SK-N-SH treated with all-trans-retinoic acid at 6 μM for 48 hours (cell line): ENCODE results near the gene SLC25A20.

Experiments used
- ATAC-seq: fragments of 200-7000 bp; cut with Tn5 transposase; 3 replicates; pipeline ENCODE4 v1.9.1; 2020; ENCODE audit warnings: mild to moderate bottlenecking, moderate library complexity
- ARNTL ChIP-seq: fragments of 450-650 bp; formaldehyde crosslinking; IDR thresholded peaks from 2 replicates; pipeline ENCODE4 v1.5.0; 2020; ENCODE audit warnings: low read depth, mild to moderate bottlenecking, moderate library complexity, borderline replicate concordance
- BACH2 ChIP-seq: fragments of 250-450 bp; sonication (Bioruptor Pico); IDR thresholded peaks from 2 replicates; pipeline ENCODE4 v1.9.0; 2021; ENCODE audit warnings: mild to moderate bottlenecking, borderline replicate concordance
- CSDC2 ChIP-seq: fragments of 250-450 bp; sonication (Bioruptor Pico); IDR thresholded peaks from 2 replicates; pipeline ENCODE4 v1.5.0; 2020; ENCODE audit warnings: mild to moderate bottlenecking, moderate library complexity
- GLIS3 ChIP-seq: fragments of 250-450 bp; sonication (Bioruptor Pico); IDR thresholded peaks from 2 replicates; pipeline ENCODE4 v1.5.0; 2020; ENCODE audit warnings: mild to moderate bottlenecking, moderate library complexity
- ISL1 ChIP-seq: fragments of 250-450 bp; sonication (Bioruptor Pico); IDR thresholded peaks from 2 replicates; pipeline ENCODE4 v2.1.2; 2022; ENCODE audit warnings: mild to moderate bottlenecking, moderate library complexity
- OSR1 ChIP-seq: fragments of 250-450 bp; sonication (Bioruptor Pico); IDR thresholded peaks from 2 replicates; pipeline ENCODE4 v1.8.0; 2022; ENCODE audit warnings: moderate library complexity, mild to moderate bottlenecking, inconsistent platforms
- PPARA ChIP-seq: fragments of 250-450 bp; sonication (Bioruptor Pico); IDR thresholded peaks from 2 replicates; pipeline ENCODE4 v1.5.0; 2020; ENCODE audit warnings: mild to moderate bottlenecking, borderline replicate concordance
- RARB ChIP-seq: fragments of 250-450 bp; sonication (Bioruptor Pico); IDR thresholded peaks from 2 replicates; pipeline ENCODE4 v1.8.0; 2021; ENCODE audit warnings: mild to moderate bottlenecking, moderate library complexity
- TCF4 ChIP-seq: fragments of 250-450 bp; sonication (Bioruptor Pico); IDR thresholded peaks from 2 replicates; pipeline ENCODE4 v1.8.0; 2021; ENCODE audit warnings: mild to moderate bottlenecking, moderate library complexity, borderline replicate concordance
- TOX ChIP-seq: fragments of 250-450 bp; sonication (Bioruptor Pico); IDR thresholded peaks from 2 replicates; pipeline ENCODE4 v1.8.0; 2021; ENCODE audit warnings: mild to moderate bottlenecking, moderate library complexity, borderline replicate concordance
- ZC3H10 ChIP-seq: fragments of 250-450 bp; sonication (Bioruptor Pico); IDR thresholded peaks from 2 replicates; pipeline ENCODE4 v1.5.1; 2021; ENCODE audit warnings: mild to moderate bottlenecking, moderate library complexity
- ZFP3 ChIP-seq: fragments of 250-450 bp; sonication (Bioruptor Pico); IDR thresholded peaks from 2 replicates; pipeline ENCODE4 v1.5.0; 2020; ENCODE audit warnings: mild to moderate bottlenecking, moderate library complexity
- ZFP30 ChIP-seq: fragments of 450-650 bp; formaldehyde crosslinking; IDR thresholded peaks from 2 replicates; pipeline ENCODE4 v1.5.0; 2022; ENCODE audit warnings: mild to moderate bottlenecking, moderate library complexity
- ZNF565 ChIP-seq: fragments of 450-650 bp; formaldehyde crosslinking; conservative IDR thresholded peaks from 2 replicates; pipeline ENCODE4 v1.5.0; 2020; ENCODE audit warnings: low read depth, mild to moderate bottlenecking, moderate library complexity
- ZNF70 ChIP-seq: fragments of 450-650 bp; formaldehyde crosslinking; IDR thresholded peaks from 2 replicates; pipeline ENCODE4 v1.5.0; 2020; ENCODE audit warnings: mild to moderate bottlenecking, moderate library complexity
- ZNF8 ChIP-seq: fragments of 450-650 bp; formaldehyde crosslinking; IDR thresholded peaks from 2 replicates; pipeline ENCODE4 v1.5.0; 2020; ENCODE audit warnings: mild to moderate bottlenecking, moderate library complexity
- TF ChIP-seq, protein P1 (sequence below): fragments of 250-450 bp; sonication (Bioruptor Pico); IDR thresholded peaks from 2 replicates; pipeline ENCODE4 v1.5.0; 2020; ENCODE audit warnings: mild to moderate bottlenecking, moderate library complexity
- TF ChIP-seq, protein P2 (sequence below): fragments of 250-450 bp; sonication (Bioruptor Pico); IDR thresholded peaks from 2 replicates; pipeline ENCODE4 v1.8.0; 2020; ENCODE audit warnings: mild to moderate bottlenecking, moderate library complexity, borderline replicate concordance
- TF ChIP-seq, protein P3 (sequence below): fragments of 250-450 bp; sonication (Bioruptor Pico); IDR thresholded peaks from 2 replicates; pipeline ENCODE4 v1.5.1; 2020; ENCODE audit warnings: low read depth, mild to moderate bottlenecking, moderate library complexity
- TF ChIP-seq, protein P4 (sequence below): fragments of 250-450 bp; sonication (Bioruptor Pico); IDR thresholded peaks from 2 replicates; pipeline ENCODE4 v1.5.1; 2021; ENCODE audit warnings: mild to moderate bottlenecking, moderate library complexity
- TF ChIP-seq, protein P5 (sequence below): fragments of 250-450 bp; sonication (Bioruptor Pico); IDR thresholded peaks from 2 replicates; pipeline ENCODE4 v1.8.0; 2021; ENCODE audit warnings: low read depth, mild to moderate bottlenecking, moderate library complexity, borderline replicate concordance

SLC25A20 gene

DNA sequence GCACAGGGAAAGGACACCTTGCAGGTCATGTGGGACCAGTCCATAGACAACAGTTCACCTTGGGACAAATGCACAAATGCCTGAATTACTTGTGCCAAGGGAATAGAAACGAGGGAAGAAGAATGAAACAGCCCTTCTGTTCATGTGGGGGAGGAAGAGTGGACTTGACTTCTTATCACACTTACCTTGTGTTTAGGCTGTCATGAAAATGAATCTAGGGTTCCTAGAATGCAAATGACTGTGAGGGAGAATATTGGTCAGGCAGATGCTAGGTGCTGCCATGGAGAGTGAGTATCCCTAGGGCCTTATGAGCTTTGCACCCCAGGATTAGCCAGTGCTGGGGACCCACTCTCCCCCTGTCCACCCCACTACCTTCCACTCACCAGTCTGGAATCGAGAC, 40.0 kb downstream of the SLC25A20 start:
- no peak for TF ChIP-seq GLIS3 (CRISPR knock-in tag)
- TF ChIP-seq, protein P1, sequence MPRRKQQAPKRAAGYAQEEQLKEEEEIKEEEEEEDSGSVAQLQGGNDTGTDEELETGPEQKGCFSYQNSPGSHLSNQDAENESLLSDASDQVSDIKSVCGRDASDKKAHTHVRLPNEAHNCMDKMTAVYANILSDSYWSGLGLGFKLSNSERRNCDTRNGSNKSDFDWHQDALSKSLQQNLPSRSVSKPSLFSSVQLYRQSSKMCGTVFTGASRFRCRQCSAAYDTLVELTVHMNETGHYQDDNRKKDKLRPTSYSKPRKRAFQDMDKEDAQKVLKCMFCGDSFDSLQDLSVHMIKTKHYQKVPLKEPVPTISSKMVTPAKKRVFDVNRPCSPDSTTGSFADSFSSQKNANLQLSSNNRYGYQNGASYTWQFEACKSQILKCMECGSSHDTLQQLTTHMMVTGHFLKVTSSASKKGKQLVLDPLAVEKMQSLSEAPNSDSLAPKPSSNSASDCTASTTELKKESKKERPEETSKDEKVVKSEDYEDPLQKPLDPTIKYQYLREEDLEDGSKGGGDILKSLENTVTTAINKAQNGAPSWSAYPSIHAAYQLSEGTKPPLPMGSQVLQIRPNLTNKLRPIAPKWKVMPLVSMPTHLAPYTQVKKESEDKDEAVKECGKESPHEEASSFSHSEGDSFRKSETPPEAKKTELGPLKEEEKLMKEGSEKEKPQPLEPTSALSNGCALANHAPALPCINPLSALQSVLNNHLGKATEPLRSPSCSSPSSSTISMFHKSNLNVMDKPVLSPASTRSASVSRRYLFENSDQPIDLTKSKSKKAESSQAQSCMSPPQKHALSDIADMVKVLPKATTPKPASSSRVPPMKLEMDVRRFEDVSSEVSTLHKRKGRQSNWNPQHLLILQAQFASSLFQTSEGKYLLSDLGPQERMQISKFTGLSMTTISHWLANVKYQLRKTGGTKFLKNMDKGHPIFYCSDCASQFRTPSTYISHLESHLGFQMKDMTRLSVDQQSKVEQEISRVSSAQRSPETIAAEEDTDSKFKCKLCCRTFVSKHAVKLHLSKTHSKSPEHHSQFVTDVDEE (CRISPR knock-in tag) = no peak
- TF ChIP-seq, protein P2, sequence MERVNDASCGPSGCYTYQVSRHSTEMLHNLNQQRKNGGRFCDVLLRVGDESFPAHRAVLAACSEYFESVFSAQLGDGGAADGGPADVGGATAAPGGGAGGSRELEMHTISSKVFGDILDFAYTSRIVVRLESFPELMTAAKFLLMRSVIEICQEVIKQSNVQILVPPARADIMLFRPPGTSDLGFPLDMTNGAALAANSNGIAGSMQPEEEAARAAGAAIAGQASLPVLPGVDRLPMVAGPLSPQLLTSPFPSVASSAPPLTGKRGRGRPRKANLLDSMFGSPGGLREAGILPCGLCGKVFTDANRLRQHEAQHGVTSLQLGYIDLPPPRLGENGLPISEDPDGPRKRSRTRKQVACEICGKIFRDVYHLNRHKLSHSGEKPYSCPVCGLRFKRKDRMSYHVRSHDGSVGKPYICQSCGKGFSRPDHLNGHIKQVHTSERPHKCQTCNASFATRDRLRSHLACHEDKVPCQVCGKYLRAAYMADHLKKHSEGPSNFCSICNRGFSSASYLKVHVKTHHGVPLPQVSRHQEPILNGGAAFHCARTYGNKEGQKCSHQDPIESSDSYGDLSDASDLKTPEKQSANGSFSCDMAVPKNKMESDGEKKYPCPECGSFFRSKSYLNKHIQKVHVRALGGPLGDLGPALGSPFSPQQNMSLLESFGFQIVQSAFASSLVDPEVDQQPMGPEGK (CRISPR knock-in tag) = no peak
- ATAC-seq = no peak

DNA sequence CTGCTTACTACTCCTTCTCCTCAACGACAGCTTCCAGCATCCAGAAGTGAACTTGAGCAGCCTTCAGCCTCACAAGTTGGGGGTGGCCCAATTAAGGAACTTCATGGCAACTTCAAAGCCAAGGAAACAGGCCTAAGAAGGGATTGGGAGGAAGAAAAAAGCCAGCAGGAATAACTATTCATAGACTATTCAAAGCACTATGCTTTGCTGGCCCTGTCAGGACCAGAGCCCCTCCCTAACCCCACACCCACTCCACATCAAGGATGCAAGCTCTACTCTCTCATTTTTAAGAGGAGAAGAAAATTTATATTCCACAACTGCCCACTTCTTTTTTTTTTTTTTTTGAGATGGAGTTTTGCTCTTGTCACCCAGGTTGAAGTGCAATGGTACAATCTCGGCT, 41.0 kb downstream of the SLC25A20 start:
- ATAC-seq = no peak

DNA sequence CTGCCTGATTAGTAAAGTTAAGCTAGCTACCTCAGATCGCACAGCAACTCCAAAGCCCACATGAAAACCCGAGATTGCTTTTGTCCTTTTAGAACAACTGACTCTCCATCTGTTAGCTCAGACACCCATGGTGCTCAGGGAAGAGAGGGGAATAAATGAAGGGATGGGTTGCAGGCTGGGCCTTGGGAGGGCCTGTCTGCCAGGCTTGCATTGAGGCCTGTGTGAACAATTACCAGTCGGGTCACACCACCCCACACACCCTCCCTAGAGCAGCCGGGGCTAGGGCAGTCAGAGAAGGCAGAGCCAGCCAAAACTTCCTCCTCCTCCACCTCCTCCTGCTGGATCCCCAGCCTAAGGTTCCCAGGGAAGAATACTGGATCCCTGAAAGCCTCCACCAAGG, 42.2 kb downstream of the SLC25A20 start:
- ATAC-seq = no peak
- TF ChIP-seq TOX (CRISPR knock-in tag) = no peak
- TF ChIP-seq BACH2 (CRISPR knock-in tag) = no peak
- TF ChIP-seq PPARA (CRISPR knock-in tag) = no peak
- TF ChIP-seq GLIS3 (CRISPR knock-in tag) = no peak
- no peak for TF ChIP-seq TCF4 (CRISPR knock-in tag)
- no peak for TF ChIP-seq CSDC2 (CRISPR knock-in tag)
- no peak for TF ChIP-seq ARNTL
- no peak for TF ChIP-seq ZFP3
- TF ChIP-seq, protein P2 (CRISPR knock-in tag) = no peak
- TF ChIP-seq, protein P1 (CRISPR knock-in tag) = no peak
- no peak for TF ChIP-seq ZNF8 (CRISPR knock-in tag)

More for the DNA sequence above, 41.0 kb downstream of the SLC25A20 start:
- TF ChIP-seq BACH2 (CRISPR knock-in tag) = no peak
- no peak for TF ChIP-seq TCF4 (CRISPR knock-in tag)
- no peak for TF ChIP-seq RARB (CRISPR knock-in tag)
- TF ChIP-seq, protein P3, sequence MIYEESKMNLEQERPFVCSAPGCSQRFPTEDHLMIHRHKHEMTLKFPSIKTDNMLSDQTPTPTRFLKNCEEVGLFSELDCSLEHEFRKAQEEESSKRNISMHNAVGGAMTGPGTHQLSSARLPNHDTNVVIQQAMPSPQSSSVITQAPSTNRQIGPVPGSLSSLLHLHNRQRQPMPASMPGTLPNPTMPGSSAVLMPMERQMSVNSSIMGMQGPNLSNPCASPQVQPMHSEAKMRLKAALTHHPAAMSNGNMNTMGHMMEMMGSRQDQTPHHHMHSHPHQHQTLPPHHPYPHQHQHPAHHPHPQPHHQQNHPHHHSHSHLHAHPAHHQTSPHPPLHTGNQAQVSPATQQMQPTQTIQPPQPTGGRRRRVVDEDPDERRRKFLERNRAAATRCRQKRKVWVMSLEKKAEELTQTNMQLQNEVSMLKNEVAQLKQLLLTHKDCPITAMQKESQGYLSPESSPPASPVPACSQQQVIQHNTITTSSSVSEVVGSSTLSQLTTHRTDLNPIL (CRISPR knock-in tag) = no peak
- no peak for TF ChIP-seq ISL1
- TF ChIP-seq OSR1 (CRISPR knock-in tag) = no peak
- TF ChIP-seq, protein P2 (CRISPR knock-in tag) = no peak
- TF ChIP-seq ZNF565 = no peak
- TF ChIP-seq ZFP3 = no peak
- no peak for TF ChIP-seq CSDC2 (CRISPR knock-in tag)
- no peak for TF ChIP-seq ZNF70
- no peak for TF ChIP-seq ZC3H10 (CRISPR knock-in tag)
- TF ChIP-seq, protein P4, sequence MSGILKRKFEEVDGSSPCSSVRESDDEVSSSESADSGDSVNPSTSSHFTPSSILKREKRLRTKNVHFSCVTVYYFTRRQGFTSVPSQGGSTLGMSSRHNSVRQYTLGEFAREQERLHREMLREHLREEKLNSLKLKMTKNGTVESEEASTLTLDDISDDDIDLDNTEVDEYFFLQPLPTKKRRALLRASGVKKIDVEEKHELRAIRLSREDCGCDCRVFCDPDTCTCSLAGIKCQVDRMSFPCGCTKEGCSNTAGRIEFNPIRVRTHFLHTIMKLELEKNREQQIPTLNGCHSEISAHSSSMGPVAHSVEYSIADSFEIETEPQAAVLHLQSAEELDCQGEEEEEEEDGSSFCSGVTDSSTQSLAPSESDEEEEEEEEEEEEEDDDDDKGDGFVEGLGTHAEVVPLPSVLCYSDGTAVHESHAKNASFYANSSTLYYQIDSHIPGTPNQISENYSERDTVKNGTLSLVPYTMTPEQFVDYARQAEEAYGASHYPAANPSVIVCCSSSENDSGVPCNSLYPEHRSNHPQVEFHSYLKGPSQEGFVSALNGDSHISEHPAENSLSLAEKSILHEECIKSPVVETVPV (CRISPR knock-in tag) = no peak
- TF ChIP-seq, protein P5, sequence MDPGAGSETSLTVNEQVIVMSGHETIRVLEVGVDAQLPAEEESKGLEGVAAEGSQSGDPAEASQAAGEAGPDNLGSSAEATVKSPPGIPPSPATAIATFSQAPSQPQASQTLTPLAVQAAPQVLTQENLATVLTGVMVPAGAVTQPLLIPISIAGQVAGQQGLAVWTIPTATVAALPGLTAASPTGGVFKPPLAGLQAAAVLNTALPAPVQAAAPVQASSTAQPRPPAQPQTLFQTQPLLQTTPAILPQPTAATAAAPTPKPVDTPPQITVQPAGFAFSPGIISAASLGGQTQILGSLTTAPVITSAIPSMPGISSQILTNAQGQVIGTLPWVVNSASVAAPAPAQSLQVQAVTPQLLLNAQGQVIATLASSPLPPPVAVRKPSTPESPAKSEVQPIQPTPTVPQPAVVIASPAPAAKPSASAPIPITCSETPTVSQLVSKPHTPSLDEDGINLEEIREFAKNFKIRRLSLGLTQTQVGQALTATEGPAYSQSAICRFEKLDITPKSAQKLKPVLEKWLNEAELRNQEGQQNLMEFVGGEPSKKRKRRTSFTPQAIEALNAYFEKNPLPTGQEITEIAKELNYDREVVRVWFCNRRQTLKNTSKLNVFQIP (CRISPR knock-in tag) = no peak
- TF ChIP-seq PPARA (CRISPR knock-in tag) = no peak
- no peak for TF ChIP-seq ZFP30 (CRISPR knock-in tag)
- TF ChIP-seq ARNTL = no peak
- TF ChIP-seq ZNF8 (CRISPR knock-in tag) = no peak
